Endodermal cell (in vitro differentiated cells): ENCODE data around the gene PRKCD. TPM values are rescaled to one million over a fixed set of nuclear protein-coding genes. Genes with fewer than 3 reads are reported as not detected.

Experiments used
- DNase-seq: peaks from one replicate; pipeline ENCODE4 v3.0.0-alpha.2; 2017
- H3K27ac ChIP-seq: 2 replicates; pipeline ENCODE4 v1.5.1; 2013; ENCODE audit warnings: mild to moderate bottlenecking, low read depth, low read length, moderate library complexity
- H3K27me3 ChIP-seq: 2 replicates; pipeline ENCODE4 v1.6.1; 2013; ENCODE audit warnings: mild to moderate bottlenecking, low read length, moderate library complexity; ENCODE audit not compliant: insufficient read depth, control insufficient read depth, poor library complexity, severe bottlenecking
- H3K36me3 ChIP-seq: 2 replicates; pipeline ENCODE4 v1.7.0; 2013; ENCODE audit warnings: mild to moderate bottlenecking, low read length, moderate library complexity; ENCODE audit not compliant: control insufficient read depth, insufficient read depth
- H3K4me1 ChIP-seq: one replicate; pipeline ENCODE4 v1.7.0; 2013; ENCODE audit warnings: low read length; ENCODE audit not compliant: control insufficient read depth, insufficient read depth
- H3K4me3 ChIP-seq: 2 replicates; pipeline ENCODE4 v1.5.1; 2013; ENCODE audit warnings: mild to moderate bottlenecking, low read length, moderate library complexity
- H3K9ac ChIP-seq: 2 replicates; pipeline ENCODE4 v1.6.1; 2013; ENCODE audit warnings: mild to moderate bottlenecking, low read length, moderate library complexity; ENCODE audit not compliant: poor library complexity, severe bottlenecking; ENCODE audit errors: extremely low read depth
- H3K9me3 ChIP-seq: 2 replicates; pipeline ENCODE4 v1.6.1; 2013; ENCODE audit warnings: mild to moderate bottlenecking, low read length, moderate library complexity; ENCODE audit not compliant: control insufficient read depth
- H3K27ac Mint-ChIP-seq: 2 replicates; pipeline ENCODE4 v1.8.0; 2020; ENCODE audit warnings: mixed read lengths
- H3K27me3 Mint-ChIP-seq: 2 replicates; pipeline ENCODE4 v1.8.0; 2021; ENCODE audit warnings: mild to moderate bottlenecking, mixed read lengths; ENCODE audit not compliant: insufficient read depth
- H3K36me3 Mint-ChIP-seq: 2 replicates; pipeline ENCODE4 v1.8.0; 2020; ENCODE audit warnings: low read depth, mixed read lengths
- H3K4me1 Mint-ChIP-seq: 2 replicates; pipeline ENCODE4 v1.8.0; 2020; ENCODE audit warnings: mixed read lengths
- H3K4me3 Mint-ChIP-seq: 2 replicates; pipeline ENCODE4 v1.8.0; 2020; ENCODE audit warnings: mild to moderate bottlenecking, moderate library complexity, mixed read lengths
- H3K9me3 Mint-ChIP-seq: 2 replicates; pipeline ENCODE4 v1.8.0; 2020; ENCODE audit warnings: mild to moderate bottlenecking, mixed read lengths
- WGBS, 2 experiments: methylation state at CpG; one replicate each; pipeline versions ENCODE4 v1.1.5 to v1.1.7; 2013; ENCODE audit warnings: missing lambda C conversion rate in 2 of 2, mixed read lengths in 1 of 2; ENCODE audit not compliant: insufficient coverage in 1 of 2, insufficient read length in 1 of 2; 5-methylcytosine and 5-hydroxymethylcytosine counted together
- total RNA-seq, 2 donors: library from RNA; stranded (reverse); fragmentation: NEBNext Ultra II Directional in 1 of 2; extraction: Animal tissue kit (Norgen Biotek cat#: 25700) in 1 of 2; gene quantifications; 2 replicates in 1 of 2; 3 replicates in 1 of 2; pipeline ENCODE4 v1.2.1, GENCODE V29; 2021
- TF ChIP-seq, protein P1 (sequence below): fragments of 200-600 bp; sonication (generic); conservative IDR thresholded peaks from 2 replicates; pipeline ENCODE4 v1.5.0; 2021; ENCODE audit warnings: antibody characterized with exemption, mild to moderate bottlenecking

The PRKCD gene
- total RNA-seq, 2 donors from 2014 or later = 19.9 to 26.6 TPM

DNA sequence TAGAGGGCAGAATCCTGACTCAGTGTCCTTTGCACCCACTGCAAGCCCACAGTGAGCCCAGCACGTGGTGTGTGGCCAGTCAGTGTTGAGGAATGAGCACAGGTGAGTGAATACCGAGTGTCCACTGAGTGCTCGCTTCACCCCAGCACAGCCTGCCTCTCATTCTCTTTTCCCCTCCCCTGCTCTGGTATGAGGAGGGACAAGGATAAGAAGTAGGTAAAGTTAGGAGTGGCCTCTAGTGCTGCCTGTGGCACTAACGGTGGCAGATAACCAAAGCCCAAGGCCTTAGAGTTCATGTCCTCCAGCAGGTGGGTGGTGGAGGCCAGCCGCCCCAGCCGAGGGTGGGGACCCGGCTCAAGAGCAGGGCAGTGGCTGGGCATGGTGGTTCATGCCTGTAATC is 38.0 kb downstream of the PRKCD start:
- WGBS, 2 experiments = 83 to 91% methylated on average over 1 to 7 of the region's 7 CpGs
- TF ChIP-seq, protein P1, sequence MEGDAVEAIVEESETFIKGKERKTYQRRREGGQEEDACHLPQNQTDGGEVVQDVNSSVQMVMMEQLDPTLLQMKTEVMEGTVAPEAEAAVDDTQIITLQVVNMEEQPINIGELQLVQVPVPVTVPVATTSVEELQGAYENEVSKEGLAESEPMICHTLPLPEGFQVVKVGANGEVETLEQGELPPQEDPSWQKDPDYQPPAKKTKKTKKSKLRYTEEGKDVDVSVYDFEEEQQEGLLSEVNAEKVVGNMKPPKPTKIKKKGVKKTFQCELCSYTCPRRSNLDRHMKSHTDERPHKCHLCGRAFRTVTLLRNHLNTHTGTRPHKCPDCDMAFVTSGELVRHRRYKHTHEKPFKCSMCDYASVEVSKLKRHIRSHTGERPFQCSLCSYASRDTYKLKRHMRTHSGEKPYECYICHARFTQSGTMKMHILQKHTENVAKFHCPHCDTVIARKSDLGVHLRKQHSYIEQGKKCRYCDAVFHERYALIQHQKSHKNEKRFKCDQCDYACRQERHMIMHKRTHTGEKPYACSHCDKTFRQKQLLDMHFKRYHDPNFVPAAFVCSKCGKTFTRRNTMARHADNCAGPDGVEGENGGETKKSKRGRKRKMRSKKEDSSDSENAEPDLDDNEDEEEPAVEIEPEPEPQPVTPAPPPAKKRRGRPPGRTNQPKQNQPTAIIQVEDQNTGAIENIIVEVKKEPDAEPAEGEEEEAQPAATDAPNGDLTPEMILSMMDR = no peak

DNA sequence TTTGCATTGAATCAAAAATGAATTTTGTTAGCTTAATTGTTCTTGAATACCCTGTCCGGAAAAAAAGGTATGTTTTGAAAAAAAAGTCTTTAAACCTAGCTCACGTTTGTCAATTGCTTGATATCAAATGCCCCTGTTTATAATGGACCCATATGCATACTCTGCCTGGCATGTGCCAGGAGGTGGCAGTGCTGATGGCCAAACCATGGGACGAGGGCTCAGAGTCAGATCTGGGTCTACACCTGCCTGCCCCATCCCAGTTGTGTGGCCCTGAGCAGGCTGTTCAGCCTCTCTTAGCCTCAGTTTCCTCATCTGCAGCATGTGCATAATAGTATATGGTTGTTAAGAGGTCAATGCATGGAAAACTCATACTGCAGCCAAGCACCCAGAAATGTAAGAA is 38.8 kb downstream of the PRKCD start:
- DNase-seq = no peak
- H3K4me1 ChIP-seq = peaks cover 7% of the 10 kb centered on the region
- H3K27ac Mint-ChIP-seq = no peak overlapping the region
- H3K36me3 Mint-ChIP-seq = no peaks in the 10 kb centered on the region
- no peak overlapping the region for H3K9ac ChIP-seq
- no peak overlapping the region for H3K4me3 Mint-ChIP-seq
- H3K27me3 ChIP-seq = no peaks in the 10 kb centered on the region
- H3K36me3 ChIP-seq = no peaks in the 10 kb centered on the region
- WGBS, 2 experiments = 84 to 97% methylated on average over 3 of the region's 3 CpGs
- H3K4me1 Mint-ChIP-seq = peaks cover 4% of the 10 kb centered on the region
- peaks cover 2% of the 10 kb centered on the region for H3K27me3 Mint-ChIP-seq
- H3K9me3 Mint-ChIP-seq = peaks cover 7% of the 10 kb centered on the region
- TF ChIP-seq, protein P1 = no peak
- H3K9me3 ChIP-seq = no peaks in the 10 kb centered on the region
- no peak overlapping the region for H3K4me3 ChIP-seq
- H3K27ac ChIP-seq = no peak overlapping the region

More for the DNA sequence above, 38.0 kb downstream of the PRKCD start:
- no peaks in the 10 kb centered on the region for H3K27me3 ChIP-seq
- H3K4me1 ChIP-seq = peaks cover 7% of the 10 kb centered on the region
- no peaks in the 10 kb centered on the region for H3K36me3 ChIP-seq
- Mint-ChIP-seq H3K4me1 (peaks cover 4% of the 10 kb centered on the region), H3K4me3 (no peak overlapping the region), H3K36me3 (no peaks in the 10 kb centered on the region), H3K27ac (no peak overlapping the region), H3K9me3 (peaks cover 7% of the 10 kb centered on the region), H3K27me3 (peaks cover 2% of the 10 kb centered on the region)
- no peak for DNase-seq
- no peak overlapping the region for H3K4me3 ChIP-seq
- no peak overlapping the region for H3K9ac ChIP-seq
- no peaks in the 10 kb centered on the region for H3K9me3 ChIP-seq
- H3K27ac ChIP-seq = no peak overlapping the region

DNA sequence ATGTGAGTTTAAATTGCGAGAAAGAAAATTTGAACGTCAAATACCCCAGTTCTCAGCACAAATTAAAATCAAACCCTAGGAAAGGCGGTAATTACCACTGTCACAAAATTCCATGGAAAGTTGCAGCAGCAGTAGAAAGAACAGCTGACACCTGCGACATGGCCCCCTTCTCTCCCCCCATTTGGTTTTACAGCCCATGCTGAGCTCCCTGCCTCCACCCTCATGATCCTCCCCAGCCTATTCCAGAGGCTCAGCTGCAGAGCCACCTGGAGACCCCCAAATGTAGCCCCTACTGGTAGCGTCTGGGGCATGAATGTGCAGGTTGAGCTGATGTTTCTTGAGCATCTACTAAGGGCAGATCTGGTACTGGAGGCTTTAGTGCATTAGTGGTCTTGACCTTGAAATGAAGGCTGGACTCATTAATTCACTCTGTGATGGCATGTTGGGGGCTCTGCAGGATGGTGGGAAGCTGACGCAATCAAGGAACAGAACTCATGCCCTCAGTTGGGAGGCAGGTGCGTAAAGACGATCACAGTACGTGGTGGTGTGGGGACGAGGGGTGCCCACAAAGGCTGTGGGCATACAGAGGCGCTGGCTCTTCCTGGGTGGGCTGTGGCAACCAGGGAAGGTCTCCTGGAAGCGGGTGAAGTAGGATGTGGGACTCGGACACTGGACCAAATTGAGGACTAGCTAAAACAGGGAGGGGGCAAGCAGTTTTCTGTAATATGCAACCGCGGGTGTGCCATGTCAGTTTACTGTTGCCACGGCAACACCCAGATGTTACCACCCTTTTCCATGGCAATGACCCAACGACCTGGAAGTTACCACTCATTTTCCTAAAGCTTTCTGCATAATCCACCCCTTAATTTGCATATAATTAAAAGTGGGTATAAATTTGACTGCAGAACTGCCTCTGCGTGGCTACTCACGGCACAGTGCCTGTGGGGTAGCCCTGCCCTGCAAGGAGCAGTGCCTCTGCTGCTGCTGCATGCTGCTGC is 39.8 kb downstream of the PRKCD start:
- Histone ChIP-seq H3K9me3 (no peaks in the 10 kb centered on the region), H3K36me3 (no peaks in the 10 kb centered on the region), H3K27me3 (no peaks in the 10 kb centered on the region), H3K27ac (no peak overlapping the region), H3K4me3 (no peak overlapping the region), H3K9ac (no peak overlapping the region), H3K4me1 (peaks cover 7% of the 10 kb centered on the region)
- Mint-ChIP-seq H3K27me3 (peaks cover 2% of the 10 kb centered on the region), H3K36me3 (no peaks in the 10 kb centered on the region), H3K27ac (no peak overlapping the region), H3K4me1 (peaks cover 4% of the 10 kb centered on the region), H3K9me3 (peaks cover 7% of the 10 kb centered on the region), H3K4me3 (no peak overlapping the region)
- TF ChIP-seq, protein P1 = no peak
- WGBS, 2 experiments = 89 to 90% methylated on average over 12 to 19 of the region's 19 CpGs
- DNase-seq = no peak
